Suprapubic skin (tissue), 3 donors: ENCODE results near the gene ZNF791.

ENCODE experiments used
- POLR2A ChIP-seq, 2 donors: fragments of 450-650 bp; IDR thresholded peaks; one replicate each; pipeline ENCODE4 v1.6.1; 2017; ENCODE audit warnings: antibody characterized with exemption in 2 of 2, mild to moderate bottlenecking in 2 of 2, moderate library complexity in 2 of 2
- TF ChIP-seq, protein P1 (sequence below), 2 donors: fragments of 200-600 bp in 1 of 2; fragments of 450-650 bp in 1 of 2; sonication (generic) in 1 of 2; IDR thresholded peaks; one replicate each; pipeline ENCODE4 v1.5.1; 2016 to 2019; ENCODE audit warnings: antibody characterized with exemption in 2 of 2, mild to moderate bottlenecking in 1 of 2, moderate library complexity in 1 of 2

DNA sequence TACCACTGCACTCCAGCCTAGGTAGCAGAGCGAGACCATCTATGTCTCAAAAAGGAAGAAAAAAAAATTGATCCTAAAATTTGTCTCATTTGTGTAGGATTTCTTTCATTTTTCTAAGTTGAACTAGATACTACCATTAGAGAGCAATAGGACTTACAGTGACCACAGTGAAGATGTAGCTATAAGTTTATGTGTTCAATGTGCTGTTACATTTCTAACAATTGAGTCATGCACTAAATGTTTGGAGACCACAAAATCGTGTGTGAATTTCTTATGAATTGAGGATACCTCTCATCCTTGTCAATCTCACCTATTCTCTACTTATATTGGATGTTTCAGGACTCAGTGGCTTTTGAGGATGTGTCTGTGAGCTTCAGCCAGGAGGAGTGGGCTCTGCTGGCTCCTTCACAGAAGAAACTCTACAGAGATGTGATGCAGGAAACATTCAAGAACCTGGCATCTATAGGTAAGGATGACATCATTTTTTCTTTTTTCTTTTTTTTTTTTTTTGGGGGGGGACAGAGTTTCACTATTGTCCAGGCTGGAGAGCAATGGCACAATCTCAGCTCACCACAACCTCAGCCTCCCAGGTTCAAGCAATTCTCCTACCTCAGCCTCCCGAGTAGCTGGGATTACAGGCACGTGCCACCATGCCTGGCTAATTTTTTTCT is 12.8 kb downstream of the ZNF791 start:
- TF ChIP-seq, protein P1, sequence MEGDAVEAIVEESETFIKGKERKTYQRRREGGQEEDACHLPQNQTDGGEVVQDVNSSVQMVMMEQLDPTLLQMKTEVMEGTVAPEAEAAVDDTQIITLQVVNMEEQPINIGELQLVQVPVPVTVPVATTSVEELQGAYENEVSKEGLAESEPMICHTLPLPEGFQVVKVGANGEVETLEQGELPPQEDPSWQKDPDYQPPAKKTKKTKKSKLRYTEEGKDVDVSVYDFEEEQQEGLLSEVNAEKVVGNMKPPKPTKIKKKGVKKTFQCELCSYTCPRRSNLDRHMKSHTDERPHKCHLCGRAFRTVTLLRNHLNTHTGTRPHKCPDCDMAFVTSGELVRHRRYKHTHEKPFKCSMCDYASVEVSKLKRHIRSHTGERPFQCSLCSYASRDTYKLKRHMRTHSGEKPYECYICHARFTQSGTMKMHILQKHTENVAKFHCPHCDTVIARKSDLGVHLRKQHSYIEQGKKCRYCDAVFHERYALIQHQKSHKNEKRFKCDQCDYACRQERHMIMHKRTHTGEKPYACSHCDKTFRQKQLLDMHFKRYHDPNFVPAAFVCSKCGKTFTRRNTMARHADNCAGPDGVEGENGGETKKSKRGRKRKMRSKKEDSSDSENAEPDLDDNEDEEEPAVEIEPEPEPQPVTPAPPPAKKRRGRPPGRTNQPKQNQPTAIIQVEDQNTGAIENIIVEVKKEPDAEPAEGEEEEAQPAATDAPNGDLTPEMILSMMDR (IDR thresholded peaks at IDR 0.05), result no peak
- no peak for TF ChIP-seq POLR2A (IDR thresholded peaks at IDR 0.05)
